Vagina (tissue), 2 donors: ENCODE measurements around the gene RASA3. TPM values are rescaled to one million over a fixed set of nuclear protein-coding genes. Genes with fewer than 3 reads are reported as not detected.
"Not testable (repeated sequence)": the region's sequence is repeated elsewhere in the genome, so short reads cannot be mapped to it uniquely, and the experiment has no call there.

Experiments used
- DNase-seq, 2 donors: peaks; one replicate each; pipeline ENCODE4 v3.0.0-alpha.2; 2017; ENCODE audit errors: extremely low spot score in 2 of 2
- H3K27ac ChIP-seq: fragments of 200-600 bp; sonication (generic); one replicate; pipeline ENCODE4 v1.5.1; 2019
- H3K27me3 ChIP-seq: fragments of 200-600 bp; sonication (generic); one replicate; pipeline ENCODE4 v1.5.1; 2019
- H3K36me3 ChIP-seq, 2 donors: fragments of 200-600 bp; sonication (generic); one replicate each; pipeline ENCODE4 v1.5.1; 2017 to 2019
- H3K4me1 ChIP-seq: fragments of 200-600 bp; sonication (generic); one replicate; pipeline ENCODE4 v1.5.1; 2019
- H3K4me3 ChIP-seq, 2 donors: fragments of 200-600 bp; sonication (generic); 1 replicate in 1 of 2; 2 replicates in 1 of 2; pipeline ENCODE4 v1.5.1; 2016 to 2019
- H3K9me3 ChIP-seq: fragments of 200-600 bp; sonication (generic); one replicate; pipeline ENCODE4 v1.5.1; 2019
- CTCF ChIP-seq, 3 experiments: fragments of 450-650 bp in 2 of 3; fragments of 200-600 bp in 1 of 3; sonication (generic) in 1 of 3; IDR thresholded peaks; one replicate each; pipeline ENCODE4 v1.5.1; 2017 to 2019; ENCODE audit warnings: antibody characterized with exemption in 3 of 3, mild to moderate bottlenecking in 2 of 3, moderate library complexity in 2 of 3
- POLR2A ChIP-seq, 2 donors: fragments of 450-650 bp; IDR thresholded peaks; one replicate each; pipeline ENCODE4 v1.6.1; 2017; ENCODE audit warnings: antibody characterized with exemption in 2 of 2, mild to moderate bottlenecking in 2 of 2, moderate library complexity in 2 of 2
- POLR2AphosphoS5 ChIP-seq, 2 donors: sonication (generic); formaldehyde crosslinking; IDR thresholded peaks; one replicate each; pipeline ENCODE4 v1.9.0; 2017; ENCODE audit warnings: antibody characterized with exemption in 2 of 2, mild to moderate bottlenecking in 2 of 2, low read depth in 1 of 2; ENCODE audit not compliant: insufficient read depth in 1 of 2
- intact Hi-C: fragments of 100-400 bp; cut with DNase I; formaldehyde crosslinking; loops from one replicate; pipeline ENCODE4 v1.15.1; 2023
- total RNA-seq: library from RNA; depleted of rRNA; stranded (reverse); fragments of >200 nt; gene quantifications from one replicate; pipeline ENCODE4 v1.2.3, GENCODE V29; 2016

The RASA3 gene
- total RNA-seq, 1 donor from 2014 or later: 19.6 TPM

- Histone ChIP-seq H3K4me3 (no peak overlapping the region), H3K4me1 (peaks cover 11% of the 10 kb centered on the region), H3K36me3 (no peaks in the 10 kb centered on the region), H3K9me3 (no peaks in the 10 kb centered on the region), H3K27me3 (no peaks in the 10 kb centered on the region), H3K27ac (no peak overlapping the region)
- TF ChIP-seq POLR2A (IDR thresholded peaks at IDR 0.05) (no peak), POLR2AphosphoS5 (IDR thresholded peaks at IDR 0.05; ENCODE audit: insufficient read depth in 1 of 2, low read depth in 1 of 2) (no peak), CTCF (IDR thresholded peaks at IDR 0.05) (no peak)
- intact Hi-C loops: no loop called here
- no peak for DNase-seq
Measured at GRCh38 chr13:114151031-114151430, 18.6 kb upstream of the RASA3 start.

GRCh38 chr13:114149774-114150740 is 17.6 kb upstream of the RASA3 start:
- H3K27ac ChIP-seq: no peak overlapping the region
- DNase-seq: no peak
- no peak for TF ChIP-seq CTCF (IDR thresholded peaks at IDR 0.05)
- no peak for TF ChIP-seq POLR2AphosphoS5 (IDR thresholded peaks at IDR 0.05; ENCODE audit: insufficient read depth in 1 of 2, low read depth in 1 of 2)
- no peak for TF ChIP-seq POLR2A (IDR thresholded peaks at IDR 0.05)

GRCh38 chr13:114148886-114149285 is 16.5 kb upstream of the RASA3 start:
- H3K36me3 ChIP-seq, intact Hi-C loops, H3K27me3 ChIP-seq, DNase-seq, H3K4me3 ChIP-seq, H3K9me3 ChIP-seq, H3K27ac ChIP-seq: not testable (repeated sequence)
- peaks cover 18% of the 10 kb centered on the region for H3K4me1 ChIP-seq

More at GRCh38 chr13:114149774-114150740, 17.6 kb upstream of the RASA3 start:
- intact Hi-C loops: no loop called here
- Histone ChIP-seq H3K9me3 (no peaks in the 10 kb centered on the region), H3K4me1 (peaks cover 11% of the 10 kb centered on the region), H3K4me3 (no peak overlapping the region), H3K36me3 (no peaks in the 10 kb centered on the region), H3K27me3 (no peaks in the 10 kb centered on the region)

- Histone ChIP-seq H3K27ac (no peak overlapping the region), H3K4me1 (peaks cover 22% of the 10 kb centered on the region), H3K36me3 (no peaks in the 10 kb centered on the region), H3K9me3 (no peaks in the 10 kb centered on the region), H3K27me3 (no peaks in the 10 kb centered on the region), H3K4me3 (no peak overlapping the region)
- TF ChIP-seq POLR2AphosphoS5 (IDR thresholded peaks at IDR 0.05; ENCODE audit: insufficient read depth in 1 of 2, low read depth in 1 of 2) (peak in 1 of 2 donors; percentile 41), CTCF (IDR thresholded peaks at IDR 0.05) (no peak)
- no peak for DNase-seq
- intact Hi-C loops: no loop called here
Measured at GRCh38 chr13:114148521-114148855, 16.1 kb upstream of the RASA3 start.

GRCh38 chr13:114147803-114148520 is 15.5 kb upstream of the RASA3 start:
- peaks cover 25% of the 10 kb centered on the region for H3K4me1 ChIP-seq
- H3K27me3 ChIP-seq: no peaks in the 10 kb centered on the region
- no peak overlapping the region for H3K27ac ChIP-seq
- no peak for DNase-seq
- H3K9me3 ChIP-seq: no peaks in the 10 kb centered on the region
- H3K4me3 ChIP-seq: no peak overlapping the region
- intact Hi-C loops: no loop called here
- TF ChIP-seq POLR2AphosphoS5 (IDR thresholded peaks at IDR 0.05; ENCODE audit: insufficient read depth in 1 of 2, low read depth in 1 of 2) (no peak), POLR2A (IDR thresholded peaks at IDR 0.05) (no peak)
- no peaks in the 10 kb centered on the region for H3K36me3 ChIP-seq
